Naive B cell (primary cell): ENCODE measurements around the gene KIF2A. TPM values are rescaled to one million over a fixed set of nuclear protein-coding genes. Genes with fewer than 3 reads are reported as not detected.

Experiments used
- ATAC-seq, 2 donors: fragments of 150-1000 bp; cut with Tn5 transposase; 2 replicates each; pipeline ENCODE4 v1.10.0; 2021; ENCODE audit warnings: low read depth in 2 of 2, mild to moderate bottlenecking in 2 of 2, moderate library complexity in 2 of 2
- DNase-seq: peaks from one replicate; pipeline ENCODE4 v3.0.0; 2022
- H3K27ac Mint-ChIP-seq, 6 donors: one replicate each; pipeline ENCODE4 v1.8.0; 2020 to 2022; ENCODE audit warnings: mild to moderate bottlenecking in 6 of 6, mixed read lengths in 6 of 6, moderate library complexity in 5 of 6, inconsistent platforms in 2 of 6
- H3K27me3 Mint-ChIP-seq, 3 donors: one replicate each; pipeline ENCODE4 v1.8.0; 2021 to 2022; ENCODE audit warnings: mixed read lengths in 3 of 3, mild to moderate bottlenecking in 1 of 3
- H3K36me3 Mint-ChIP-seq, 2 donors: one replicate each; pipeline ENCODE4 v1.8.0; 2020 to 2022; ENCODE audit warnings: mixed read lengths in 2 of 2, inconsistent platforms in 1 of 2, mild to moderate bottlenecking in 1 of 2
- H3K4me1 Mint-ChIP-seq, 3 donors: one replicate each; pipeline ENCODE4 v1.8.0; 2020 to 2022; ENCODE audit warnings: mixed read lengths in 3 of 3, inconsistent platforms in 1 of 3, mild to moderate bottlenecking in 1 of 3, moderate library complexity in 1 of 3
- H3K4me3 Mint-ChIP-seq, 8 donors: one replicate each; pipeline ENCODE4 v1.8.0; 2020 to 2022; ENCODE audit warnings: mild to moderate bottlenecking in 8 of 8, mixed read lengths in 8 of 8, moderate library complexity in 8 of 8, inconsistent platforms in 2 of 8
- H3K9me3 Mint-ChIP-seq, 7 donors: one replicate each; pipeline ENCODE4 v1.8.0; 2020 to 2022; ENCODE audit warnings: mixed read lengths in 7 of 7, mild to moderate bottlenecking in 5 of 7, inconsistent platforms in 2 of 7, moderate library complexity in 1 of 7
- polyA plus RNA-seq, 6 donors: library from polyadenylated mRNA; unstranded; fragments of 300-500 nt; fragmentation: Illumina TruSeq; gene quantifications; one replicate each; pipeline ENCODE4 v1.2.3, GENCODE V29; 2021; ENCODE audit warnings: low read depth in 6 of 6

The KIF2A gene
- polyA plus RNA-seq, 6 donors from 2014 or later = 65.4 to 91.7 (median 86.3) TPM

DNA sequence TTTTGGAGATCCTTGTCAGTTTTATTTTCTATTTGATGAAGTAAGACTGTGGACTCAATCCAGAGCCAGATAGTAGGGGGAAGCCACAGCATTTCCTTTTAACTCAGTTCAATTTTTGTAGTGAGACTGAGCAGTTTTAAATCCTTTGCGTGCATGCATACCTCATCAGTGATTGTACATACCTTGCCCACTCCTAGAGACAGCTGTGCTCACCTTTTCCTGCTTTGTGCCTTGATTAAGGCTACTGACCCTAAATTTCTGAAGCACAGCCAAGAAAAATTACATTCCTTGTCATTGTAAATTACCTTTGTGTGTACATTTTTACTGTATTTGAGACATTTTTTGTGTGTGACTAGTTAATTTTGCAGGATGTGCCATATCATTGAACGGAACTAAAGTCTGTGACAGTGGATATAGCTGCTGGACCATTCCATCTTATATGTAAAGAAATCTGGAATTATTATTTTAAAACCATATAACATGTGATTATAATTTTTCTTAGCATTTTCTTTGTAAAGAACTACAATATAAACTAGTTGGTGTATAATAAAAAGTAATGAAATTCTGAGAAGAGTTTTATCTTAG, 79.9 kb downstream of the KIF2A start:
- Mint-ChIP-seq H3K4me1 (no peaks in the 10 kb centered on the region), H3K9me3 (no peaks in the 10 kb centered on the region), H3K36me3 (peaks cover 6 to 11% of the 10 kb centered on the region in 2 donors), H3K27me3 (no peaks in the 10 kb centered on the region), H3K4me3 (no peak overlapping the region), H3K27ac (peak overlapping the region in 1 of 6 donors; percentile 66)
- ATAC-seq = no peak
- DNase-seq = no peak

DNA sequence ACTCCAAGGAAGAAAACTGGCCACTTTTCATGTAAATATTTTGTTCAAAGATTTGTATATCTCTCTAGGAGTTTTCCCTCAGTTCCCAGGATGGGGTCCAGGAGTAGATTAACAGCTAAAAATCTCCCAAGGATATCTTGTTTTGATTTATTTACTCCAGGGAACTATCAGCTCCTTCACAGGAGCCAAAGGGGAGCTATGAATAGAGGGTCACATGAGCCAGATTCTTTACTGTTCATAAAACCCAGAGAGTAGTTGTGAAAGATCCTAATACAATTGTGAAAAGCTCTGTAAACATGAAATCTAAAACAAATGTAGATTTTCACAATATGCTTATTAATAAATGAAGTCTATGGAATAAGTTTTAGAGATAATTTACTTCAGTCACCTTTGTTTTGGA, 80.8 kb downstream of the KIF2A start:
- no peaks in the 10 kb centered on the region for H3K27me3 Mint-ChIP-seq
- DNase-seq (no peak), ATAC-seq (no peak)
- H3K4me3 Mint-ChIP-seq = no peak overlapping the region
- H3K36me3 Mint-ChIP-seq = peaks cover 0 to 11% of the 10 kb centered on the region in 2 donors
- no peaks in the 10 kb centered on the region for H3K9me3 Mint-ChIP-seq
- H3K4me1 Mint-ChIP-seq = no peaks in the 10 kb centered on the region
- peak overlapping the region in 1 of 6 donors; percentile 51 for H3K27ac Mint-ChIP-seq

DNA sequence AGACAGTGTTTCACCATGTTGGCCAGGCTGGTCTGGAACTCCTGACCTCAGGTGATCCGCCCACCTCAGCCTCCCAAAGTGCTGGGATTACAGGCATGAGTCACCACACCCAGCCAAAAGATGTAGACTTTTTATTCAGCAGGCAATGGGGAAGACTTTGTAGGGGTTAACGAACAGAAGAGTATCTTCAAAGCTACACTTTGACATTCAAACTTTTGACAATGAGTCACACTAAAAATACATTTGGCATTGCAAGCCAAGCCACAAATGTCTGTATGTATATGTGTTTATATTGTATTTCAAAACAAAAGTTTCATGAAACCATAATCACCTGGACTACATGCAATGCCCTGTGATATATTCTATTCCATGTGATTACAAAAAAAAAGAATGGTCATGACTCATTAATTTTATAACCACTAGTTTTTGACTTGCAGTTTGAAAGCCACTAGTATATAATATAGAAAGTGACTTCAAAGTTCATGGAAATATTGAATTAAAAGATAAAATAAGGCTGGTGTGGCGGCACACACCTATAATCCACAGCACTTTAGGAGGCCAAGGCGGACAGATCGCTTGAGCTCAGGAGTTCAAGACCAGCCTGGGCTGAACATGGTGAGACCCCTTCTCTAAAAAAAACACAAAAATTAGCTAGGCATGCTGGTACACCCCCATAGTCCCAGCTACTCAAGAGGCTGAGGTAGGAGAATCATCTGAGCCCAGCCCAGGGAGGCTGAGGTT, 89.4 kb downstream of the KIF2A start:
- no peak for ATAC-seq
- peaks cover 0 to 19% of the 10 kb centered on the region in 2 donors for H3K36me3 Mint-ChIP-seq
- no peaks in the 10 kb centered on the region for H3K27me3 Mint-ChIP-seq
- peak overlapping the region in 2 of 6 donors; percentile 56 to 69 for H3K27ac Mint-ChIP-seq
- no peaks in the 10 kb centered on the region for H3K9me3 Mint-ChIP-seq
- no peaks in the 10 kb centered on the region for H3K4me1 Mint-ChIP-seq
- DNase-seq = no peak
- no peak overlapping the region for H3K4me3 Mint-ChIP-seq

DNA sequence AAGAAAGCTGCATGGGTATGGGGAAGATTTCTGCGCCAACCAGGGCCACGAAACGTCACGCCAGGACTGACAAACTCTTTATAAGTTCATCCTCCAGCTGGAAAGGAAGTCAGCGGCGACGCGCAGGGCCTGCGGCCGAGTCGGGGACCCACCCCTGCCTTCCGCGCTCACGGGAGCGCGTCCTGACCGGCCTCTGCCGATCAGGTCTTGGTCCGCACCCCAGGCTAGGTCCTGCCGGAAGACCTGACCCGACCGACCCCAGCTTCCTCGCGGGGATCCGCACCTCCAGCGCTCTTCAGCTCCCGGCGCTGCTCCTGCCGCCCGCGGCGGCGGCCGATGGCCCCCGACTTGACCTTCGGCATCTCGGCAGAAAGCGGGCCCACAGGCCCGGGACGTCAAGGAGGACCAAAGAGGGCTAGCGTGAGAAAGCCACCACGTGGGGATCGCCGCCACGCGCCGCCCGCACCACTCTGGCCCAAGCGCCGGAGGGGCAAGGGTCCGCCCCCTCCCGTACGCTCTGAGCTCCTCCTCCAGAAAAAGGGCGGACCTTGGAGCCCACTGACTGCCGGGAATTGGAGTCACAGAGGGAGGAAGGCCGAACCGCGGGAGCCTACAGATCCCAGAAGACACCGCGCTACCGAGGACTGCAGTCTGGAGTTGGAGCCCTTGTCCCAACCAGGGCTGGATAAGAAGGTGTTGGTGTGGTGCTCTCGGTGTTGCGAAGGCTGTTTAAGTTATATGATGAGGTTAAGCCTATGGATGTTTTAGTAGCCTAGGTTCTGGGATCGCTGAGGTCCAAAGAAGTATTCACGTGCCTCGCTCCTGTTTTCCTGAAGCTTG, 97.6 kb downstream of the KIF2A start, which contains the start of gene DIMT1:
Gene DIMT1, minus strand, starts transcription at position 495 of the 840 bp plus-strand sequence. Its CDS starts 133 bp downstream, at position 362.
- peaks cover 0 to 2% (median 0%) of the 10 kb centered on the region in 7 donors for H3K9me3 Mint-ChIP-seq
- H3K4me3 Mint-ChIP-seq = peak within 1 kb of the TSS; percentile 96 to 99 (median 98)
- peak; percentile 94 to 96 for ATAC-seq
- peak; percentile 92 for DNase-seq
- peak within 1 kb of the TSS; percentile 86 to 98 (median 96) for H3K27ac Mint-ChIP-seq
- H3K36me3 Mint-ChIP-seq = no peaks in the 10 kb centered on the region
- no peaks in the 10 kb centered on the region for H3K27me3 Mint-ChIP-seq
- peaks cover 22 to 26% (median 23%) of the 10 kb centered on the region in 3 donors for H3K4me1 Mint-ChIP-seq

DNA sequence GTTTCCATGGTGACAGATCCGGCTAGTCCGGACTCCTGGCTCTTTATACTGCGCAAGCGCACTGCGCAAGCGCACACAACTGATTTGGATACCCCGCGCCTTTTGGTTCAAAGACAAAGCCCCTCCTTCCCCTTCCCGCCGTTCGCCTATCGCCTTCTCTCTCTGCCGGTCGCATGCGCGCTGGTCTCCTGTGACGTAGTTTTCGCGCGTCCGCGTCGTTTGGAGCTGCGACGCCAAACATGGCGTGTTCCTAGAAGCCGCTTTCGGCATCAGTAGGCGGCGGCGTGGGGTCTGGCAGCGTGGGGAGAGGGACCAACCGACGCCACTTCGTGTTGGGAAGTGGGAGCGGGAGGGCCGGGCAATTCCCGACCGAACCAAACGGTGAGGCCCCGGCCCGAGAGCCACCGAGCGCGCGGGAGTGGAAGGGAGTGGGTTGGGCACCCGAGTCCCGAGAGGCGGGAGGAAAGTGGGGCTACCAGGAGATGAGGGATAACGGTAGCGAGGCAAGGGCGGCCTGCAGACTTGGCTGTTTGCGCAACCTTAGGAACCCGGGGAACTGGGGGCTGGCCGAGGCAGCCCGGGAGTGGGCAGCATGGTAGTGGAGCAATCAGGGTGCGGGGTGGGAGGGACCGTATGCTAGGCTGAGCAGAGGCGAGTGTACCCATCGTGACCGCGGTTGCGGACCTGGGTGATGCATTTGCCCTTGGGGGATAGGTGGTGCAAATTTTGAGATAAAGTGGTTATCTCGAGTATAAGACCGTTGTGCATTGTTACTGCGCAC, 106.7 kb downstream of the KIF2A start, which contains the start of gene IPO11:
Gene IPO11, plus strand, starts transcription at position 215 of the 781 bp plus-strand sequence. CDS start 24,517 bp downstream, outside the sequence.
- no peaks in the 10 kb centered on the region for H3K9me3 Mint-ChIP-seq
- DNase-seq = peak; percentile 97
- peaks cover 6 to 20% (median 19%) of the 10 kb centered on the region in 3 donors for H3K4me1 Mint-ChIP-seq
- peak; percentile 86 to 89 for ATAC-seq
- H3K27ac Mint-ChIP-seq = peak within 1 kb of the TSS; percentile 92 to 98 (median 93)
- peak within 1 kb of the TSS; percentile 83 to 95 (median 92) for H3K4me3 Mint-ChIP-seq
- H3K36me3 Mint-ChIP-seq = no peaks in the 10 kb centered on the region
- no peaks in the 10 kb centered on the region for H3K27me3 Mint-ChIP-seq

DNA sequence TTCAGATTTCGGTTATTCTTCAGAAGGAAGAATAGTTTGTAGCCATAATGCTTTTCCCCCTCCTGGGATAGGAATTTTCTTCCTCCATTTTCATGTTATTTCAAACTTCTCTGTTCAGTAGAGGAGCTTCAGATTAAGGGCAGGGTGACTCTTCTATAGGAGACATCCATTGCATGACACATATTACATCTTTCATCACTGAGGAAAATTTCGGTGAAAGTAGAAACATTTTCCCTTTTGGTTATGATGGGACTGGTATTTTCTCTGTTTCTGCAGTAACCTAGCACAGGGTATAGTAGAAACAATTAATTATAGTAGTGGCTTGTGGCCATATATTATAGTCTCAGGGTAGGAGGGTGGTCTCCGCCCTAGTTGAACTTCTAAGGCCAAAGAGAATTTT, 107.7 kb downstream of the KIF2A start:
- peak overlapping the region in 4 of 6 donors; percentile 70 to 98 (median 92) for H3K27ac Mint-ChIP-seq
- ATAC-seq (no peak), DNase-seq (no peak)
- H3K27me3 Mint-ChIP-seq = no peaks in the 10 kb centered on the region
- peak overlapping the region; percentile 83 to 95 (median 92) for H3K4me3 Mint-ChIP-seq
- no peaks in the 10 kb centered on the region for H3K9me3 Mint-ChIP-seq
- H3K36me3 Mint-ChIP-seq = no peaks in the 10 kb centered on the region
- peaks cover 6 to 20% (median 19%) of the 10 kb centered on the region in 3 donors for H3K4me1 Mint-ChIP-seq

DNA sequence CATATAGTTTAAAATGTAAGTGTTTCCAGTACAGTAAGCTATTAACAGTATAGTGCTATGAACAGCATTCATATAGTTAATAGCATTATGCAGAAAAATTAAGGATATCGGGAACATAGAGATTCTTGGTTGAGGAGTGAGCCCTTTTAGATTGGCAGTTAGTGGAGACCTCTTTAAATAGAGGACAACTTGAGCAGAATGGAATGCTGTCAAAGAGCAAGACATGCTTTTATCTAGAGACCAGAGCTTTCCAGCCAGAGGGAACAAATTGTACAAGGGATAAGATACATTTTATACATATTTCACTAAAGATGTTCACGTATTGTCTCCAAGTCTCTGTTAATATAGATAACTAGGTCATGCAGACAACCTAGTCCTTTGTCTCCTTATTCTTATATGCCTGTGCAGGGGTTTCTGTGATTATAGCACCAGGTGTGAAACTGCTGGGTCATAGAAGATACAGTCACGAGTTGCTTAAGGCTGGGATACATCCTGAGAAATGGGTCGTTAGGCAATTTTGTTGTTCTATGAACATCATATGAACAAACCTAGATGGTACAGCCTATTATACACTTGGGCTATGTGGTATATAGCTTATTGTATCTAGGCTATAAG, 112.6 kb downstream of the KIF2A start:
- ATAC-seq = no peak
- Mint-ChIP-seq H3K9me3 (no peaks in the 10 kb centered on the region), H3K27me3 (no peaks in the 10 kb centered on the region), H3K27ac (peak overlapping the region in 1 of 6 donors; percentile 32), H3K4me1 (peaks cover 17 to 28% (median 24%) of the 10 kb centered on the region in 3 donors), H3K36me3 (no peaks in the 10 kb centered on the region), H3K4me3 (no peak overlapping the region)
- DNase-seq = no peak

DNA sequence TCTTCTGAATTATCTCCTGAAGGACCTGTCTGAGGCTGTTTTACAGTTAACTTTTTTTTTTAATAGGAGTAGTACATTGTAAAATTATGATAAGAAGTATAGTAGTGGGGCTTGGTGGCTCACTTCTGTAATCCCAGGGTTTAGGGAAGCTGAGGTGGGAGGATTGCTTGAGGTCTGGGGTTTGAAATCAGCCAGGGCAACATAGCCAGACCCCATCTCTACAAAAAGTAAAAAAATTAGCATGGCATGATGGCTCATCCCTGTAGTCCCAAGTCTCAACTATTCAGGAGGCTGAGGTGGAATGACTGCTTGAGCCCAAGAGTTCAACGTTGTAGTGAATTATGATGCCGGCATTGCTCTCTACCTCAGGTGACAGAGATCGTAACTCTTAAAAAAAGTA, 113.6 kb downstream of the KIF2A start:
- ATAC-seq = no peak
- no peak overlapping the region for H3K4me3 Mint-ChIP-seq
- no peaks in the 10 kb centered on the region for H3K9me3 Mint-ChIP-seq
- no peaks in the 10 kb centered on the region for H3K27me3 Mint-ChIP-seq
- DNase-seq = no peak
- no peak overlapping the region for H3K27ac Mint-ChIP-seq
- H3K4me1 Mint-ChIP-seq = peaks cover 13 to 30% (median 25%) of the 10 kb centered on the region in 3 donors
- no peaks in the 10 kb centered on the region for H3K36me3 Mint-ChIP-seq

DNA sequence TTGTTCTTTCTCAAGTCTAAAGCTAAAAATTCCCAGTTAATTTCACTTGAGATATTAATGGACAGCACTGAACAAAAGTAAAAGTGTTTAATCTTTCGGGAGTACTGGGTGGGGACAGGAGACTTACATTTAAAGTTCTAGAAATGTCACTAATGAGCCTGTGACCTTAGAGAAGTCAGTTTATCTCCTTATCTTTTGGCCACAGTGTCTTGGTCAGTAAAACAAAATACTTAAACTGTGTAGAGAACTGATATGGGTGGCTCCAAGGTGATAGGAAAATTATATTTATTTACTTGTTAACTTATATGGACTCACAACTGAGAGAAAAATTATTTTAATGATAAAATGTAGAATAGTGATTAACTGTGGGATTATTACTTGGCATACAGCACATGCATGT, 115.4 kb downstream of the KIF2A start:
- DNase-seq (no peak), ATAC-seq (no peak)
- Mint-ChIP-seq H3K36me3 (no peaks in the 10 kb centered on the region), H3K4me1 (peaks cover 15 to 30% (median 24%) of the 10 kb centered on the region in 3 donors), H3K9me3 (no peaks in the 10 kb centered on the region), H3K27me3 (no peaks in the 10 kb centered on the region), H3K27ac (no peak overlapping the region), H3K4me3 (no peak overlapping the region)

DNA sequence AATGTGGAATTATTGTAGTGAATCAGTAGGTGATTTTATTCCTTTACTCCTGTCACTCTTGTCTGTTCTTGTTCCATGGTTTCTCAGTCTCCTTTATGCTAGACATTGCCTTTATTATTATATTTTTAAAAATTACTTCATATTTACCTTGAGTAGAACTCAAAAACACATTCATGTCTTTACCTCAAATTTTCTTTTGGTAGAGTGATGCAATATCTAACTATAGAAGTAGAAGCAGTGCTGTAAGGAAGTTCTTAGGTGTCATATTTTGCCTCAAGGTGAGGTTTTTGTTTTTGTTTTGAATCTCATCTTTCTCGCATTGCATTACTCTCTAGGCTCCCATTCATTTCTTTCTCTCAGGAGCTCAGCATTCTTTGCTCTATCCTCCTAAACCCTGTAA, 118.8 kb downstream of the KIF2A start:
- ATAC-seq = no peak
- Mint-ChIP-seq H3K36me3 (no peaks in the 10 kb centered on the region), H3K27me3 (no peaks in the 10 kb centered on the region), H3K9me3 (no peaks in the 10 kb centered on the region), H3K4me1 (peaks cover 15 to 25% (median 17%) of the 10 kb centered on the region in 3 donors), H3K4me3 (no peak overlapping the region), H3K27ac (no peak overlapping the region)
- DNase-seq = no peak

DNA sequence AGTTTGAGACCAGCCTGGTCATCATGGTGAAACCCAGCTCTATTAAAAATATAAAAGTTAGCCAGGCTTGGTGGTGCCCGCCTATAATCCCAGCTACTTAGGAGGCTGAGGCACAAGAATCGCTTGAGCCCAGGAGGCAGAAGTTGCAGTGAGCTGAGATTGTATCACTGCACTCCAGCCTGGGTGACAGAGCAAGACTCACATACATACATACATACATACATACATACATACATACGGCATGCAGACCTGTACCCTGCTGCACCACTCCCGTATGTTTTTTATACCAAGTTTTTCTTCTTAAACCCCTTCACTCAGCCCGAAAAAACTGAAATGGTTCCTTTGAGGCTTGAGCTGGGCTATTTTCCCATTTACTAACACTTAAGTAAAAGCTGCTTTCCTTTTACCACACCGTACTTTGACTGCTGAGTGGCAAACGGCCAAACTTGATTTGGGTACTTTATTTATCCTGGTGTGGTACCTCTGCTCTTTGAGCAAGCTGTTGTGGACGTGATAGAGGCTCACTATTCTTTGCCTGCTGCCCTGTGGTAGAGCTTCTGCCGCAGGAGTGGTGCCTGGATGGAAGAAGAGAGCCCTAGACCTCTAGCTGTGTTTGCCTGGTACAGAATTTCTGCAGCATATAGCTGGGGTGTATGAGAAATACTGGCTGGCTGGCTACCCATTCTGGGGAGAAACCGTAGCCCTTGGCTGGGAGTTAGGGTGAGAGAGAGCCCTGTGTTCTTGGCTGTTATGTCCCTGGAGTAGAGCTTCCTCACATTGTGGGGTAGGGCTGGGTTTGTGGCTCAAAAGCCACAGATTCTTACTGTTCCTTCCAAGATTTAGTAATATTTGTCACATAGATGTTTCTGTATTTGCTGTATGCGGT, 126.0 kb downstream of the KIF2A start:
- DNase-seq = no peak
- H3K4me3 Mint-ChIP-seq = no peak overlapping the region
- no peak for ATAC-seq
- no peaks in the 10 kb centered on the region for H3K36me3 Mint-ChIP-seq
- no peaks in the 10 kb centered on the region for H3K27me3 Mint-ChIP-seq
- H3K4me1 Mint-ChIP-seq = peaks cover 10 to 28% (median 19%) of the 10 kb centered on the region in 3 donors
- no peak overlapping the region for H3K27ac Mint-ChIP-seq
- no peaks in the 10 kb centered on the region for H3K9me3 Mint-ChIP-seq

DNA sequence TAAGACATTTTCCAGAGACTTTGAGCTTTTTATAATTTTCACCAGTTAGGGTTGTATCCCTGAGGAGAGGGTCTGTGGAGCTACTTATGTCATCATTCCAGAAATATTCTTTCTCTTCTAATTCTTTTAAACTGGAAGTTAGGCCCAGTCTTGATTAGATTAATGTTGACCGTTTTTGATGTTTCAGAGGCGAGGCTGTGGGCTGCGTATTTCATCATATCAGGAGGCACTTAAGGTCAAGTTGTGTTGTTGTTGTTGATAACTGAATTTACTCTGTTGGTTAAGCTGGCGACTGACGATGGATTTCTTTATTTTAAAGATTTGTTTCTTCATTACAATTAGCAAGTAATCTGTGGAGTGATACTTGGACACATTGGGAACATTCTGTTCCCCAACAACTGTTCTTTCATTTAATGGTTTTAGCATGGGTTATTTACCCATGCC, 126.6 kb downstream of the KIF2A start:
- no peak overlapping the region for H3K4me3 Mint-ChIP-seq
- H3K4me1 Mint-ChIP-seq = peaks cover 10 to 28% (median 19%) of the 10 kb centered on the region in 3 donors
- H3K27ac Mint-ChIP-seq = no peak overlapping the region
- DNase-seq = no peak
- no peaks in the 10 kb centered on the region for H3K27me3 Mint-ChIP-seq
- H3K36me3 Mint-ChIP-seq = no peaks in the 10 kb centered on the region
- no peaks in the 10 kb centered on the region for H3K9me3 Mint-ChIP-seq
- ATAC-seq = no peak
